D721Med (cell line): ENCODE measurements around the gene SGCA.

Source experiments
- DNase-seq: peaks from one replicate; pipeline ENCODE4 v3.0.0; 2011; ENCODE audit warnings: low spot score; ENCODE audit not compliant: insufficient read length
- FAIRE-seq: peaks from 2 replicates; lab custom pipeline; 2011; peaks lifted over from hg19 to GRCh38; lab: Jason Lieb, UNC
- TF ChIP-seq, protein P1 (sequence below): IDR thresholded peaks from 2 replicates; pipeline ENCODE4 v1.5.1; 2012; ENCODE audit warnings: mild to moderate bottlenecking, control low read depth; ENCODE audit not compliant: insufficient read depth; ENCODE audit errors: missing control alignments

Gene SGCA

DNA sequence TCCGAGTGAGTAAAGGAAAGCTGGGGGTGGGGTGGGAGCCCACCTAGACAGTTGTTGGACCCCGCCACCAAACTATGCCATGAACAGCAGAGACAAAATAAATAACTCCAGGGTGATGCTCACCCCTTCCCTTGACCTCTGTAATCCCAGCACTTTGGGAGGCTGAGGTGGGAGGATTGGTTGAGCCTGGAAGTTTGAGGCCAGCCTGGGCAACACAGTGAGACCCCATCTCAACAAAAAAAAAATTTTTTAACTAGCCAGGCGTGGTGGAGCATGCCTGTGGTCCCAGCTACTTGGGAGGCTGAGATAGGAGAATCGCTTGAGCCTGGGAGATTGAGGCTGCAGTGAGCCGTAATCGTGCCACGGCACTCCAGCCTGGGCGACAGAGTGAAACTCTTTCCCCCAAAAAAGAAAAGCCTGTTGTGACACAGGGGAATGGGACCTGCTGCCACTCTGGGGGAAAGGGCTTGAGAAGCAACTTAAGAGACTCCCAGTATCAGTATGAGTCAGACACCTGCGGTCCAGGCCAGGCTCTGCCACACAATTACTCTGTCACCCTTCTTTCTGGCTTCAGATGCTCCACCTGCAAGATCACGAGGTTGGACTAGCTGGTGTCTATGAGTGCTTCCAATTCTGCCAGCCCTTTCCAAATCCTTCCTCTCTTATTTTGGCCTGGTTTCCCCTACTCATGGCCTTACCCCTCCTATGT lies 5.0 kb downstream of the SGCA start:
- FAIRE-seq (no peak), DNase-seq (no peak)
- TF ChIP-seq, protein P1, sequence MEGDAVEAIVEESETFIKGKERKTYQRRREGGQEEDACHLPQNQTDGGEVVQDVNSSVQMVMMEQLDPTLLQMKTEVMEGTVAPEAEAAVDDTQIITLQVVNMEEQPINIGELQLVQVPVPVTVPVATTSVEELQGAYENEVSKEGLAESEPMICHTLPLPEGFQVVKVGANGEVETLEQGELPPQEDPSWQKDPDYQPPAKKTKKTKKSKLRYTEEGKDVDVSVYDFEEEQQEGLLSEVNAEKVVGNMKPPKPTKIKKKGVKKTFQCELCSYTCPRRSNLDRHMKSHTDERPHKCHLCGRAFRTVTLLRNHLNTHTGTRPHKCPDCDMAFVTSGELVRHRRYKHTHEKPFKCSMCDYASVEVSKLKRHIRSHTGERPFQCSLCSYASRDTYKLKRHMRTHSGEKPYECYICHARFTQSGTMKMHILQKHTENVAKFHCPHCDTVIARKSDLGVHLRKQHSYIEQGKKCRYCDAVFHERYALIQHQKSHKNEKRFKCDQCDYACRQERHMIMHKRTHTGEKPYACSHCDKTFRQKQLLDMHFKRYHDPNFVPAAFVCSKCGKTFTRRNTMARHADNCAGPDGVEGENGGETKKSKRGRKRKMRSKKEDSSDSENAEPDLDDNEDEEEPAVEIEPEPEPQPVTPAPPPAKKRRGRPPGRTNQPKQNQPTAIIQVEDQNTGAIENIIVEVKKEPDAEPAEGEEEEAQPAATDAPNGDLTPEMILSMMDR = no peak

DNA sequence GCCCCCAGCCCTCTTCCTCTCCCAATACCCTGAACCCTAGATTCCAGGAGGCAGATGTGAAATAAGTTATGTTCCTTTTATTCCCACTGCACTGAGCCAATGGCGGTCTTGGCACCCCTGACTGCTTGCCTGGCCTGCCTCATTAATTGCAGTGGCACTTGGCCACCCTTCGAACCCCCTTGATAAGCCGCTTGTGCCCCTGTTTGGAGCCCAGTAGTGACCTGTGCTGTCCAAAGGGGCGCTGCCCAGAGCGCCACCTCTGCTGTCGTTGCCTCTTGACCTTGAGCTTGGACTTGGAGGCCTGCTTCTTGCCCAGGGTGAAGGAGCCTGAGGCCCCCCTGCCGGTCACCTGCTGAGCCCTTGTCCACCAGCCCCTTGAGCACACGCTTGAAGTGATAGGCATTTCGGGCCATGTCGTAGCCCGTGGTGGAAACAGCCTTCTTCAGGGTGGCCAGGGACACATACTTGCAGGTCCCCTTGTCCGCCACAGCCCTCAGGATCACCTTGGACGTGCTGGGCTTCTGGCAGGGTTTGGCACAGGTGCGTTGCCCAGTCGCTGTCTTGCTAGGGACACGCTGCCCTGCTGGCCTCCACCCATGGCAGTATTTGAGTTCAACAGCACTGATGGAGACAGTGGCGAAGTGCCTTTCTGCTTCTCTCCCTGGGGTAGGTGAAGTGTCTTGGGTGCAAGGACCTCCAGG lies 5.7 kb downstream of the SGCA start:
- FAIRE-seq (no peak), DNase-seq (no peak)
- TF ChIP-seq, protein P1 = no peak

DNA sequence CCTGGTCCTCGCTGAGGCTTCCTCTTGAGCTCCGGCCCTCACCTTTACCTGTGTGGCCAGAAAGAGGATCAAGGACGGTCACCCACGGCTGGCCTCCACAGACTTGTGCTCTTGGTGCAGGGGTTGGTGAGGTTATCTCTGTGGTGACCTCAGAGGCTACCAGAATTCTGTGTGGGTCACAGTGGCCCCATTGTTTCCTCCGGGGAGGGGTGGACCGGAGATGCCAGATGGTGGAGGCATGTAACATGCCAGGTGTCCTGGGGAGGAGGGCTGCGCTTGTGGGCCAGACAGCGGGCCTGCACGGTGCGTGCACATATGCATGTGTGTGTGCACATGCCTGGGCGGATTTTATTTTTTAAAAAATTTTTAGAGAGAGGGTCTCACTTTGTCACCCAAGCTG lies 6.3 kb downstream of the SGCA start:
- TF ChIP-seq, protein P1 = no peak
- FAIRE-seq (no peak), DNase-seq (no peak)

DNA sequence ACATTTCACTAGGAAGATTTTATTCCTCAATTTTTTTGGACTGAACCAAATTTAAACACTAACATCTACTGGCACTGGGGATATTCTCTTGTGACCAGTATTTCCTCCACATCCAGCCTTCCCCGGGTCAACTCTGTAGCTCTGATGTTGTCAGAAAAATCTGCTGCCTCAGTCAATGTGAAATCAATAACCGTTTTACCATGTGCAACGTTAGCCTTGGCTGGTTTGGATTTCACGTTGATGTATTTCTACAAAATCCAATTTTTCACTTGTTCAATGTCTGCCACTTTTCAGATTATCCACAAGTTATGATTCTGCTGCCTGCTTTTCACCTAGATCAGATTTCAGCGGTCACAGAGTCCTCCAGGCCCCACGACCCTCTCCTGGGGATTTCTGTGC lies 7.1 kb downstream of the SGCA start:
- DNase-seq = no peak
- FAIRE-seq = no peak
- TF ChIP-seq, protein P1 = no peak

DNA sequence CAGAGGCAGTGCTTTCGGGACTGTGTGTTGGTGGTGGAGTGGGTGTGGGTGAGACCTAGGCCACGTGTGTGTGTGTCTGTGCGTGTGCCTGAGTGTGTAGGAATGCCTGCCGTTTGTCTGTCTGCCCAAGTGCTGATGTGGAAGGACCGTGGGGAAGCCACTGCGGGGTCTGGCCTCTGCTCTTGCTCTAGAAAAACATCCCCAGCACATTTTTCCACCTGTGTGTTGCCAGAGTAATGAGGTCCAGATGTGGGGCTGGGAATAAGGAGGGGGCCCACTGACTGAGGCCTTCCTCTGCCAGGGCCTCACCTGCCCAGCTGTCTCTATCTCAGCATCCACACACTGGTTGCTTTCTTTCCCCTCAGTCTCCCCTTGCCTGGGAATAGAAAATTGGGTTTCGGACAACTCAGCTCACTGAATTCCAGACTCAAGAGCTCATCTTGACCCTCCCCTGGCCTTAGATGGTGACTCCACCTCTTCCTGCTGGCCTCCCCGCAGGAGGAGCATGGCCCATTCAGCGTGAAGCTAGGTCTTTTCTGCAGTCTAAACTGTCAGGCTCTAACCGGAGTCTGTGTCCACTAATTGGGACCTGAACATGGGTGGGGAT lies 7.6 kb downstream of the SGCA start:
- no peak for FAIRE-seq

DNA sequence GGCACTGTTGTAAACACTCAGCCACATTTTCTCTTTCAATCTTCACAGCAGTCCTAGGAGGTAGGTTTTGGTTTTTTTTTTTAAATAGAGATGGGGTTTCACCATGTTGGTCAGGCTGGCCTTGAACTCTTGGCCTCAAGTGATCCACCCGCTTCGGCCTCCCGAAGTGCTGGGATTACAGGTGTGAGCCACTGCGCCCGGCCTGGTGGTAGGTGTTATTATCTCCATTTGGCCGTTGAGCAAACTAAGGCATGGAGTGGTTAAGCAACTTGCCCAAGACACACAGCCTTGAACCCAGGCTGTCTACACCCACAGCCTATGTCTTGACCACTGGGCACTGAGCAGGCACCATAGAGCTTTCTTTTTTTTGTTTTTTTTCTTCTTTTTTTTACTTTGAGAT lies 8.6 kb downstream of the SGCA start:
- DNase-seq (no peak), FAIRE-seq (no peak)
- TF ChIP-seq, protein P1 = no peak

More for the DNA sequence above, 7.6 kb downstream of the SGCA start:
- DNase-seq = no peak
- TF ChIP-seq, protein P1 = no peak
